ENCODE data around the gene ANTKMT.

The ANTKMT gene

GRCh38 chr16:724188-725040 is 3.5 kb downstream of the ANTKMT start:
- in situ Hi-C loops (cut with MboI; ENCODE audit: low pct_unique_long_range_greater_than_20kb, low sequenced_read_pairs, unreplicated experiment), result no loop called here
- no peak for DNase-seq (ENCODE audit: low spot score)
- TF ChIP-seq CTCF (IDR thresholded peaks at IDR 0.05; ENCODE audit: extremely low read depth, insufficient read depth, missing control alignments), result no peak

- DNase-seq (ENCODE audit: low spot score), result no peak
- no peak for TF ChIP-seq CTCF (IDR thresholded peaks at IDR 0.05; ENCODE audit: extremely low read depth, insufficient read depth, missing control alignments)
- in situ Hi-C loops (cut with MboI; ENCODE audit: low pct_unique_long_range_greater_than_20kb, low sequenced_read_pairs, unreplicated experiment), result no loop called here
Measured at GRCh38 chr16:725041-725376, 4.1 kb downstream of the ANTKMT start.

GRCh38 chr16:725463-726187 is 4.7 kb downstream of the ANTKMT start:
- in situ Hi-C loops (cut with MboI; ENCODE audit: low pct_unique_long_range_greater_than_20kb, low sequenced_read_pairs, unreplicated experiment), result no loop called here
- no peak for TF ChIP-seq CTCF (IDR thresholded peaks at IDR 0.05; ENCODE audit: extremely low read depth, insufficient read depth, missing control alignments)
- DNase-seq (ENCODE audit: low spot score), result no peak

- no peak for TF ChIP-seq CTCF (IDR thresholded peaks at IDR 0.05; ENCODE audit: extremely low read depth, insufficient read depth, missing control alignments)
- in situ Hi-C loops (cut with MboI; ENCODE audit: low pct_unique_long_range_greater_than_20kb, low sequenced_read_pairs, unreplicated experiment), result no loop called here
- DNase-seq (ENCODE audit: low spot score), result no peak
Measured at GRCh38 chr16:726188-726437, 5.2 kb downstream of the ANTKMT start.

- peak; percentile 90 for DNase-seq (ENCODE audit: low spot score)
- in situ Hi-C loops (cut with MboI; ENCODE audit: low pct_unique_long_range_greater_than_20kb, low sequenced_read_pairs, unreplicated experiment), result no loop called here
- TF ChIP-seq CTCF (IDR thresholded peaks at IDR 0.05; ENCODE audit: extremely low read depth, insufficient read depth, missing control alignments), result peak; percentile 1
Measured at GRCh38 chr16:726438-727290, 5.7 kb downstream of the ANTKMT start, which contains the start of the genes CCDC78 and HAGHL. TSS of gene CCDC78 (minus strand) at chr16:726443. CDS start at chr16:726367, 76 bp downstream. TSS of gene HAGHL (plus strand) at chr16:727106. CDS start at chr16:727510, 404 bp downstream.

GRCh38 chr16:727291-727977 is 6.5 kb downstream of the ANTKMT start:
- peak; percentile 73 for DNase-seq (ENCODE audit: low spot score)
- in situ Hi-C loops (cut with MboI; ENCODE audit: low pct_unique_long_range_greater_than_20kb, low sequenced_read_pairs, unreplicated experiment), result no loop called here
- TF ChIP-seq CTCF (IDR thresholded peaks at IDR 0.05; ENCODE audit: extremely low read depth, insufficient read depth, missing control alignments), result no peak
